GM12872 (cell line): ENCODE results near the gene RALGPS1.

Experiments
- TF ChIP-seq, protein P1 (sequence below): IDR thresholded peaks from 3 replicates; pipeline ENCODE4 v1.5.1; 2011; ENCODE audit warnings: low read depth, mild to moderate bottlenecking, low read length, moderate library complexity; ENCODE audit not compliant: insufficient read depth

The RALGPS1 gene

DNA sequence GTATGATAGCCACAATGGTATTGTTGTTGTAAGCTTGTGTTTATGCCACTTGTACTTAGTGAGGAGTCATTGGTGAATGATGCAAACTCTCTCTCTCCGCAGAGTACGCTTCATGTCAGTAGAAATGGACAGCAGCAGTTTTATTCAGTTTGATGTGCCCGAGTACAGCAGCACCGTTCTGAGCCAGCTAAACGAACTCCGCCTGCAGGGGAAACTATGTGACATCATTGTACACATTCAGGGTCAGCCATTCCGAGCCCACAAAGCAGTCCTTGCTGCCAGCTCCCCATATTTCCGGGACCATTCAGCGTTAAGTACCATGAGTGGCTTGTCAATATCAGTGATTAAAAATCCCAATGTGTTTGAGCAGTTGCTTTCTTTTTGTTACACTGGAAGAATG, 35.3 kb upstream of the RALGPS1 start:
- TF ChIP-seq, protein P1, sequence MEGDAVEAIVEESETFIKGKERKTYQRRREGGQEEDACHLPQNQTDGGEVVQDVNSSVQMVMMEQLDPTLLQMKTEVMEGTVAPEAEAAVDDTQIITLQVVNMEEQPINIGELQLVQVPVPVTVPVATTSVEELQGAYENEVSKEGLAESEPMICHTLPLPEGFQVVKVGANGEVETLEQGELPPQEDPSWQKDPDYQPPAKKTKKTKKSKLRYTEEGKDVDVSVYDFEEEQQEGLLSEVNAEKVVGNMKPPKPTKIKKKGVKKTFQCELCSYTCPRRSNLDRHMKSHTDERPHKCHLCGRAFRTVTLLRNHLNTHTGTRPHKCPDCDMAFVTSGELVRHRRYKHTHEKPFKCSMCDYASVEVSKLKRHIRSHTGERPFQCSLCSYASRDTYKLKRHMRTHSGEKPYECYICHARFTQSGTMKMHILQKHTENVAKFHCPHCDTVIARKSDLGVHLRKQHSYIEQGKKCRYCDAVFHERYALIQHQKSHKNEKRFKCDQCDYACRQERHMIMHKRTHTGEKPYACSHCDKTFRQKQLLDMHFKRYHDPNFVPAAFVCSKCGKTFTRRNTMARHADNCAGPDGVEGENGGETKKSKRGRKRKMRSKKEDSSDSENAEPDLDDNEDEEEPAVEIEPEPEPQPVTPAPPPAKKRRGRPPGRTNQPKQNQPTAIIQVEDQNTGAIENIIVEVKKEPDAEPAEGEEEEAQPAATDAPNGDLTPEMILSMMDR: no peak

DNA sequence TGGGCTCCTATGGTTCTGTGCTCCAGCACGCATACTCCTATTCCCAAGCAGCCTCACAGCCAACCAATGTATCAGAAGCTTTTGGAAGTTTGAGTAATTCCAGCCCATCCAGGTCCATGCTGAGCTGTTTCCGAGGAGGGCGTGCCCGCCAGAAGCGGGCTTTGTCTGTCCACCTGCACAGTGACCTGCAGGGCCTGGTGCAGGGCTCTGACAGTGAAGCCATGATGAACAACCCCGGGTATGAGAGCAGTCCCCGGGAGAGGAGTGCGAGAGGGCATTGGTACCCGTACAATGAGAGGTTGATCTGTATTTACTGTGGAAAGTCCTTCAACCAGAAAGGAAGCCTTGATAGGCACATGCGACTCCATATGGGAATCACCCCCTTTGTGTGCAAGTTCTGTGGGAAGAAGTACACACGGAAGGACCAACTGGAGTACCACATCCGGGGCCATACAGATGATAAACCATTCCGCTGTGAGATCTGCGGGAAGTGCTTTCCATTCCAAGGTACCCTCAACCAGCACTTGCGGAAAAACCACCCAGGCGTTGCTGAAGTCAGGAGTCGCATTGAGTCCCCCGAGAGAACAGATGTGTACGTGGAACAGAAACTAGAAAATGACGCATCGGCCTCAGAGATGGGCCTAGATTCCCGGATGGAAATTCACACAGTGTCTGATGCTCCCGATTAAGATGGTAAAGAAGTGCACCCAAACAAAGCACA, 34.2 kb upstream of the RALGPS1 start:
- TF ChIP-seq, protein P1: no peak

DNA sequence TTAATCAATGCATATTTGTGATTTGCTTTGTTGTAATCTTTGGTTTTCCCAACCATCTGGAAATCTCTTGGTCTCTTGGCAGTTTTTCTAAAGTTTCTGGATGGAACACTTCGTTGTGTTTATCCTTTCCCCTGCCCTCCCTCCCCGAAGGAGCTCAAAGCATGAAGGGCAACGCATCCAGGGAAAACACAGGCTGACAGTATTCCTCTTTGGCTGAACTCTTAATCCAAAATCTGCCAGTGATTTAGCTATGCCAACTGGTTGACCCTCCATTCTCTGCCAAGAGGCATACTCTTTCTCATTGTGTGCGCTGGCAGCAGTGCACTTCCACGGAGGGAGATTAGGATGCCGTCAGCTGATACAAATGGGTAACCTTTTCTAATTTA, 33.6 kb upstream of the RALGPS1 start:
- TF ChIP-seq, protein P1: no peak

DNA sequence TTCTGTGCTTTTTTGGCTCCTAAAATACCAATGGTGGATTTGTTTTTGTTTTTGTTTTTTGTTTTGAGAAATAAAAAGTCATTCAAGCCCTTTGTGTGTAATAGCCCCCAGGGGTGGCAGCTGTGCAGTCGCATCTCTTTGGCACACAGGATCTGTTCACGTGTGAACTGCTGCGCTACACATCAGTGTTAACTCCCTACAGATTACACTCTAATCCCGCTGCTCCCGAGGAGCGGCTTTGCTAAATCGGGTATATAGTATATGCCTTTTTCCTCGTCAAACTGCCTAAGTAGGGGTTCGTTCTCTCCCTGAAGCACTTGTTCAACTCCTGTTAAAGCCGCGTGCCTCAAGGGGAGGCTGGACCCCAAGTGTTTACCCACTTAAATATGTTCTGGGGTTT, 31.8 kb upstream of the RALGPS1 start:
- TF ChIP-seq, protein P1: no peak

DNA sequence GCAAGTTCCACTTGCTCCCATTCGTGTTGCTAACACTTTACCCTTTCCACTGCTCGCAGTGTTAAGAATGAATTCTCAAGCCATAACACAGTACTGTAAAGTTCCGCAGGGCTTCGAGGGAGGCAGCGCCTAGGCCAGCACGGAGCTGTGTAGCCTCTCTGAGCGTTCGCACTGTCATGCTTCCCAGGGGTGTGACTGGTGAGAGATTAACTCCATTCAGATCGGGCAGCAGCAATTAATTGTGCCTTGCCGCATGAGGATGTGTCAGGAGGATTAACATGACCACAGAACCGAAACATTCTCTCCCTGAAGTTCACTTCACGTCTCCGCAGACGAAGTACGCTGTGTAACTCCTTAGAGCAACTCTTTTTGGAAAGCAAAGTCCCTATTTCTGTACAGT, 30.9 kb upstream of the RALGPS1 start:
- TF ChIP-seq, protein P1: no peak

DNA sequence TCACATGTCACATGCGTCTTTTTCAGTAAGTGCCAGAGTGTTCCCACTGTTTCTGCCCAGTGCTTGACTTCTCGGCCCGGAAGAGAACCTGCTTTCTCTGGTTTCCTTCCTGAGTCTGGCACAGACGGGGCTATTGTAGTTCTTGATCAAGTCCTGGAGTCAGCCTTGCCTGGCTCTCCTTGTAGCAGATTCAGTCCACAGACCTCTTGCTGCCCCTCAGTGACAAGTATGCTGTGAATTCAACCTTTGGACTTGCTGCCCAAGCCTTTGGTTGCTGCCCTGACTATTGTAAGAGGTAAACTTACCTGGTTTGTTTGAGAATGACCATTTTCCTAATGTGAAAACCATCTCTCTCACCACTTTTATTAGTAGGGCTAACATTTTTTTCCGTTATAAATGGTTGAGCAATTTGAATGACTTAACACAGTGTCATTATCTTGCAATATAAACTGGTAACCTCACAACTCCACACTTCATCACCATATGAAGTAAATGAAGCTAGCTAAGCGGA, 29.4 kb upstream of the RALGPS1 start:
- TF ChIP-seq, protein P1: no peak

DNA sequence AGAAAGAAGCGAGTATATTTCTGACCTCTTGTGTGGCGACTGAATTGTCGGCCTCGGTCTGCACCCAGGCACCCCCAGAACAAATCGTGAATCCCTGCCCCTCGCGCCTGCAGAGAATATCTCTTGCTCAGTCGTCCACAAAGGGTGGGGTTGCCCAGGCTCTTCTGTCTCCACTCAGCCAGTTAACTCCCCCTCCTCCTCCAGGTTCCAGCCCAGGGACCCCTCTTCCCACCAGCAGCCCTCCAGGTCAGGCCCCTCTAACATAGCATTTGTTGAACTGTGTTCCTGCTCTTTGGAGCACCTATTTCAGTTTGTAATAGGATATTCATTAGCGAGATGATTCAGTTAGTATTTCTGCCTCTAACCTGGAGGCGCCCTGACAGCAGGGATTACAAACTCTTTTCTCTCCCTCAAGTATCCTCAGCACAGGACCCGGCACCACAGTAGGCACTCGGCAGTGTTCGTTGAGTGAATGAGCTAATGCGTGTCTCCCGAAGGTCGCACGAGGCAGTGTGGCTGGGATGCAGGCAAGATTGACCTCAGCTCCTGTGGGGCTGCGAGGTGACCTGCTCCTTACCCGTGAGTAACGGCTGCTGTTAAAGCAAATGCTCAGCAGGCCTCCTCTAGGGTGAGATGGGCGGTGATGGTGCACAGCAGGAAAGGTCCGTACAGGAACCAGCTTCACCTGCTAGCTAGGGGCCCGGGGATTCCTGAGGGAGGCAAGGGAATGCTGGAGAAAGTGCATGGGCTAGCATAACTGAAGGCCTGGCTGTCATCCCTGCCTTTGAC, 28.4 kb upstream of the RALGPS1 start:
- TF ChIP-seq, protein P1: no peak
